CD4-positive, alpha-beta T cell treated with Interleukin-17A for 1 hour (primary cell): Measurements from ENCODE around the gene TSC22D2.
"Not testable (repeated sequence)": the region's sequence is repeated elsewhere in the genome, so short reads cannot be mapped to it uniquely, and the experiment has no call there.

Source experiments
- DNase-seq: peaks from one replicate; pipeline ENCODE4 v3.0.0-alpha.2; 2020

The TSC22D2 gene

DNA sequence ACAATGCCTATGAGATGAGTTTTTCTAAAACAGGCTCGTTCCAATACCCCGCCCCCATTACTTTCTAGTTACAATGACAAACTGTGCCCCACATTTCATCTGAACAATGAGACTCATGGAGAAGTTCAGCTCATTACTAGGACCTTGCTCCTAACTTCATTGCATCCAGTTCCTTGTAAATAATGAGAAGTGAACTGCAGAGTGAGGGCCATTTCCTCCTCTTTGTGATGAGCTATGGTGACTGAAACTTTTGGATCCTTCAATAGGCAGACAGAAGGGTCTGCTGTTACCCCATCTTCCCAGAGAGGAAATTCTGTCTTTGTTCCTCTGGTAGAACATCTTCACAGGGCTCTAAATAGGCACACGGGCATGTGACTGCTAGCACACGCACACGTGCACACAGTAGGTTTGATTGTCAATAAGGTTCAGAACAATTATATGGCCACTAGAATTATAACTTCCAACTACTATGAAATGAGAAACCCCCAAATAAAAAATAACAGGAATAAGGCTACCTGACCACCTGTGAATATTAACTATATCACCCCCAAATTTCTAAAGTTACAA, 86.4 kb downstream of the TSC22D2 start:
- no peak for DNase-seq

DNA sequence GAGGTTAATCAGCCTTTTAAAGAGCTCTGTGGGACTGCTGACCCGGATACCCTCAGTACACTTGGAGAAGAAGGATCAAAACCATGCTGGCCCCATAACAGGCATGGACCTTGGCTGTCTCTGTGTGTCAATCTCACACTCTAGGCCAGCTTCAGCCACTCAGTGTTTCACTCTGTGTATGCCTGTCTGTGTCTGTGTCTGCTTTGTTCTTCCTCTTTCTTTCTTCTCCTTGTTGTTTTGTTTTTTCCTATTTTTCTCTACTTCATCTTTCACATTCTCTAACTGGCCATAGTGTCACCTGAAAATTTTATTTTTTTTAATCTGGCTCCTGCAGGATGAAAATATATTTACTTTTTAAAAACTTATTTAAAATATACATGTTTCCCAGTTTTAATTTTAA, 87.1 kb downstream of the TSC22D2 start:
- DNase-seq = no peak

DNA sequence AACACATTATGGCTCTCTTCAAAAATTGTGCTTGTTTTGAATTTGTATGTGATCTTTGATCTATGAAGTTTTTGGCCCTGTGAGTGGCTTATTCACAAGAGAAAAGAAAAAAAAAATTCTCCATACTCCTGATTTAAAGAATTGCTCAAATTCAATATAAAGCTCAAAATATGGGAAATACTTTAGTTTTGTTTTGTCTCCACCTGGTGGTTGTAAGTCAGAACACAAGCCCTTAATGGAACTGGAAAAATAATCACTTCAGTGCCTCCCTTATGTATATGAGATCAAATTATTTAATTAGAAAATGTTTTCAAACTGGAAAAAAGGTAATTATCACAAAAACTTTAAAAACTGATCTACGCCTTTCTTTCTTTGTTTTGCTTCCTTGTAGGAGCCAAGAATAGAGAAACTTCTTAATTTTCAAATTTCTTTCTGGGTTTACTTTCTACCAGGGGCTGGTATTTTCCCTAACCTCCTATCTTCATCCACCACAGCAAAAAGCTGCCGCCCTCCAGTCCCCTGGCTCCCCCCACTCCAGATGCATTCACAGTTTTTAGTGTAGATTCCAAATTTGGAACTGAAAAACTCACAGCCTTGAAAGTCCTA, 87.6 kb downstream of the TSC22D2 start:
- peak; percentile 63 for DNase-seq

DNA sequence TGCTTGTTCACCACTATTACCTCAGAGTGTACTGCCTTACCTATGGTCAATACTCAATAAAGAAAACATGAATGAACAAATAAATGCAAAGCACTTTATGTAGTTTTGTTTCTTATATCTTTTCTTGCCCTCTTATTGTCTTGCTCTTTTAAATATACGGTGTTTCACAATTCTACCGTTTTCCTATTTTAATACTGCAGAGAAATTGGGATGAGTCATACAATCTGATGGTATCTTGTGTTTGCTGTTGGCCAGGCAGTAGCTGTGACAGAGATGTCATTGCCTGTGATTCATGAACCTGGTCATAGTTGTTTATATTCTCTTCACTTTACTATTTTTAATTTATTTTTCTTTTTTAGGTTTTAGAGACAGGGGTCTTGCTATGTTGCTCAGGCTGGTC, 89.9 kb downstream of the TSC22D2 start:
- DNase-seq = no peak

GRCh38 chr3:150500960-150501359, 92.9 kb downstream of the TSC22D2 start:
- not testable (repeated sequence) for DNase-seq

GRCh38 chr3:150503402-150504099, 95.5 kb downstream of the TSC22D2 start:
- DNase-seq = no peak

DNA sequence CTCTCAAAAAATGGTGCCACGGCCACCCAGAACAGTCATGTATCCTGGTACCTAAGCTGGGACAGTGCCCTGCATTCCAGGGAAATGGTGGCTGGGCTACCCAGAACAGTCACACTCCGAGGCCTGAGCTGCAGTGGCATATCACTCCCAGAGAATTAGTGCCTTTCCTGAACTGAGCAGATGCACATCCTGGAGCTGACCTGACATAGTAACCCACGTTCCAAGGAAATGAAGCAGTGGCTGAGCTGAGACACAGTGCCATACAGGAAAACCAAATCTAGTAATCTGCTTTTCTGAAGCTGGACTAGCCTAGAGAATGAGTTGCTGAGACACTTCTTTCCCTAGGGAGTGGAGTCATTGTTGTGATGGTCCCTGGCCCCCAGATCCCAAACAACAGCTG, 96.4 kb downstream of the TSC22D2 start:
- no peak for DNase-seq

DNA sequence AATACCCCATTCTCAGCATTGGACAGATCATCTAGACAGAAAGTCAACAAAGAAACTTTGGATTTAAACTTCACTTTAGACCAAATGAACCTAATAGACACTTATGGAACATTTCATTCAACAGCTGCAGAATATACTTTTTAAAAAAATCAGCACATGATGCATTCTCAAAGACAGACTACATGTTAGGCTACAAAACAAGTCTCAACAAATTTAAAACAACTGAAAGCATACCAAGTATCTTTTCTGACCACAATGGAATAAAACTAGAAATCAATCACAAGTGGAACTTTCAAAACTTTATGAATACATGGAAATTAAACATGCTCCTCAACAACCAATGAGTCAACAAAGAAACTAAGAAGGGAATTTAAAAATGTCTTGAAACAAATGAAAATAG, 100.3 kb downstream of the TSC22D2 start:
- no peak for DNase-seq

GRCh38 chr3:150509780-150510179, 101.7 kb downstream of the TSC22D2 start:
- DNase-seq = no peak

DNA sequence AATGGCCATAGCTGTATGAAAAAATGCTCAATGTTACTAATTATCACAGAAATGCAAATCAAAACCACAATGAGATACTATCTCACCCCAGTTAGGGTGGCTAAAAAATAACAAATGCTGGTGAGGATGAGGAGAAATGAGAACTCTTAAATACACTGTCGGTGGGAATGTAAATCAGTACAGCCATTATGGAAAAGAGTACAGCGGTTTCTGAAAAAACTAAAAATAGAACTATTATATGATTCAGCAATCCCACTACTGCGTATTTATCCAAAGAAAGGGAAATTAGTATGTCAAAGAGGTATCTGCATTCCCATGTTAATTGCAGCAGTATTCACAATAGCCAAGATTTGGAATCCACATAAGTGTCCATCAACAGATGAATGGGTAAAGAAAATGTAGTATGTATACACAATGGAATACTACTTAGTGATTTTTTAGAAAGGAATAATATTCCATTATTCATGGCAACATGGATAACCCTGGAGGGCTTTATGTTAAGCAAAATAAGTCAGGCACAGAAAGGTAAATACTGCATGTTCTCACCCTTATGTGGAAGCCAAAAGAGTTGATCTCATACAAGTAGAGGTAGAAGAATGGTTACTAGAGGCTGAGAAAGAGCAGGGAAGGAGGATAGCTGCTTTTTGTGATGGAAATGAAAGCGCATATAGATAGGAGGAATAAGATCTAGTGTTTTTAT, 103.2 kb downstream of the TSC22D2 start:
- DNase-seq = no peak

DNA sequence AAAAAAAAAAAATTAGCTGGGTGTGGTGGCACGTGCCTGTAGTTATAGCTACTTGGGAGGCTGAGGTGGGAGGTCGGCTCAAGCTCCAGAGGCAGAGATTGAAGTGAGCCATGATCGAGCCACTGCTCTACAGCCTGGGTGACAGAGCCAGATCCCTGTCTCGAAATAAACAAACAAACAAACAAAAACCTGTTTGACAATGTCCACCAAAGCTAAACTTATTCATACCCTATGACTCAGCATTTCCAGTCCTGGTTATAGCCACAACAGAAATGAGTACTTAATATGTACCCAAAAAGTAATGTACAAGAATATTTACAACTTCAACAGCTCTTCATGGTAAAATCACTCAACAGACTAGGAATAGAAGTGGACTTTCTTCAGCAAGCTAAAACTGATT, 107.1 kb downstream of the TSC22D2 start:
- DNase-seq = no peak
